ENCODE measurements around the gene FOXK1. TPM values are rescaled to one million over a fixed set of nuclear protein-coding genes. Genes with fewer than 3 reads are reported as not detected.

Gene FOXK1
- total RNA-seq, 2 experiments from 2014 or later: 30.0 to 33.9 TPM

DNA sequence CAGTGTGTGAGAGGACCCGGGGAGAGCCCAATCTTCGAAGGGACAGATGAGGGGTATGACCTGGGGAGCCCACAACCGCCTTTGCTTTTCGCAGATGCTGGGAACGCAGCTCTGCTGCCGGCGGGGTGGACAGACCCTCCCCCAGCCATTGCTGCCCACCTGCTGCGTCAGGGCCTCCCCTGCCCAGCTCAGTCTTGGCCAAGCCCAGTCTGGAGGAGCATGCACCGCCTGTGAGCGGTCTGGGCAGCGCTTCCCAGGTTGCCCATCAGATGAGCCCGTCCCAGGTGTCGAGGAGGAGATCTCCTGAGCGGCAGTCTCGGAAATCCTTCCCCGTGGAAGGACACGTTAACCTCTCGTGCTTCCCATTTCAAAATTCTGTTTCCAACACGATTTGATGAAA, 76.0 kb downstream of the FOXK1 start:
- Mint-ChIP-seq H3K4me1 (peaks cover 8% of the 10 kb centered on the region), H3K27me3 (no peaks in the 10 kb centered on the region), H3K27ac (no peak overlapping the region), H3K4me3 (no peak overlapping the region), H3K36me3 (ENCODE audit: low read depth) (peaks cover 30% of the 10 kb centered on the region), H3K9me3 (ENCODE audit: low read depth) (no peaks in the 10 kb centered on the region)
- CTCF ChIA-PET: interaction anchor here (1.3 kb wide), 1 partner anchor 18 kb away, joined by 3 read pairs; no protein-coding TSS in a partner anchor
- intact Hi-C loops (cut with DNase I, micrococcal nuclease): no loop called here
- DNase-seq: no peak
- POLR2A ChIA-PET: no interaction called here
- ATAC-seq: no peak

DNA sequence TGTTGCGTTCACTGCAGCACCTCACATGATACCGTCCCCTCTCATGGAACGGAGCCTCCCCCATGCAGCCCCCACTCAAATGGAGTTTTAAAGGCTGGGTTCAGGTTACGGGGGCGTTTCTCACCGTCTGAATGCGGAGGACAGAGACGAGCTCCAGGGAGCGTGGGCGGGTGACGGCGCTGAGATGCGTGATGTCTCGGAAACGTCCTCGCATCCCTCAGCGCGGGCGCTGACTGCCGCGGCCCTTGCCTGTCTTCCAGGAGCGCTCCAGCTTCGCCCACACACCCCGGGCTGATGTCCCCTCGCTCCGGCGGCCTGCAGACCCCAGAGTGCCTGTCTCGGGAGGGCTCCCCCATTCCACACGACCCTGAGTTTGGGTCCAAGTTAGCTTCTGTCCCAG, 76.7 kb downstream of the FOXK1 start:
- Mint-ChIP-seq H3K4me1 (peaks cover 1% of the 10 kb centered on the region), H3K36me3 (ENCODE audit: low read depth) (peaks cover 30% of the 10 kb centered on the region), H3K4me3 (no peak overlapping the region), H3K27me3 (no peaks in the 10 kb centered on the region), H3K27ac (no peak overlapping the region), H3K9me3 (ENCODE audit: low read depth) (no peaks in the 10 kb centered on the region)
- DNase-seq (no peak), ATAC-seq (no peak)
- CTCF ChIA-PET: interaction anchor here (1.3 kb wide), 1 partner anchor 17 kb away, joined by 3 read pairs; no protein-coding TSS in a partner anchor
- intact Hi-C loops (cut with DNase I, micrococcal nuclease): no loop called here
- POLR2A ChIA-PET: no interaction called here

DNA sequence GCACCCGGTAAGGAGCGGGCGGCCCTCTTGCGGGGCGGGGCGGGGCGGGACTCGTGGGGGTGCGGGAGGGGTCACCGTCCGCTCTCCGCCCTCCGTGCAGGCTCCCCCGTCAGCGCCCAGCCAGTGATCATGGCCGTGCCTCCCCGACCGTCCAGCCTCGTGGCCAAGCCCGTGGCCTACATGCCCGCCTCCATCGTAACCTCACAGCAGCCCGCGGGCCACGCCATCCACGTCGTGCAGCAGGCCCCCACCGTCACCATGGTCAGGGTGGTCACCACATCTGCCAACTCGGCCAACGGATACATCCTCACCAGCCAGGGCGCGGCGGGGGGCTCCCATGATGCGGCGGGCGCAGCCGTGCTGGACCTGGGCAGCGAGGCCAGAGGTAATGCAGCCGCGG, 77.1 kb downstream of the FOXK1 start:
- peaks cover 30% of the 10 kb centered on the region for H3K36me3 Mint-ChIP-seq (ENCODE audit: low read depth)
- POLR2A ChIA-PET: no interaction called here
- H3K4me3 Mint-ChIP-seq: no peak overlapping the region
- no peaks in the 10 kb centered on the region for H3K27me3 Mint-ChIP-seq
- intact Hi-C loops (cut with DNase I, micrococcal nuclease): no loop called here
- DNase-seq: no peak
- H3K27ac Mint-ChIP-seq: no peak overlapping the region
- H3K9me3 Mint-ChIP-seq (ENCODE audit: low read depth): no peaks in the 10 kb centered on the region
- no peak for ATAC-seq
- CTCF ChIA-PET: interaction anchor here (1.3 kb wide), 1 partner anchor 17 kb away, joined by 3 read pairs; no protein-coding TSS in a partner anchor
- no peaks in the 10 kb centered on the region for H3K4me1 Mint-ChIP-seq

DNA sequence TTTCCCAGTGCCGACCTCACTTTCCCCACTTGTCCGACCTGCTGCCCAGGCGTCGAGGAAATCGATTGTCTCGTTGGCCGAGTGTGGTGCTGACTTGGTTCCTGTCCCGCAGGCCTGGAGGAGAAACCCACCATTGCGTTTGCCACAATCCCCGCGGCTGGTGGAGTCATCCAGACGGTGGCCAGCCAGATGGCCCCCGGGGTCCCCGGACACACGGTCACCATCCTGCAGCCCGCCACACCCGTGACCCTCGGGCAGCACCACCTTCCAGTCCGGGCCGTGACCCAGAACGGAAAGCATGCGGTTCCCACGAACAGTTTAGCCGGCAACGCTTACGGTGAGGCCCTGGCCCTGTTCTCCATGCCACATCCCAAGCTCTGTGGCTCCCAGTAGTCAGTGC, 78.9 kb downstream of the FOXK1 start:
- peaks cover 22% of the 10 kb centered on the region for H3K36me3 Mint-ChIP-seq (ENCODE audit: low read depth)
- H3K4me1 Mint-ChIP-seq: no peaks in the 10 kb centered on the region
- no peaks in the 10 kb centered on the region for H3K9me3 Mint-ChIP-seq (ENCODE audit: low read depth)
- no peak overlapping the region for H3K27ac Mint-ChIP-seq
- intact Hi-C loops (cut with DNase I, micrococcal nuclease): no loop called here
- H3K4me3 Mint-ChIP-seq: no peak overlapping the region
- H3K27me3 Mint-ChIP-seq: no peaks in the 10 kb centered on the region
- POLR2A ChIA-PET: no interaction called here
- ATAC-seq (no peak), DNase-seq (no peak)
- CTCF ChIA-PET: no interaction called here

DNA sequence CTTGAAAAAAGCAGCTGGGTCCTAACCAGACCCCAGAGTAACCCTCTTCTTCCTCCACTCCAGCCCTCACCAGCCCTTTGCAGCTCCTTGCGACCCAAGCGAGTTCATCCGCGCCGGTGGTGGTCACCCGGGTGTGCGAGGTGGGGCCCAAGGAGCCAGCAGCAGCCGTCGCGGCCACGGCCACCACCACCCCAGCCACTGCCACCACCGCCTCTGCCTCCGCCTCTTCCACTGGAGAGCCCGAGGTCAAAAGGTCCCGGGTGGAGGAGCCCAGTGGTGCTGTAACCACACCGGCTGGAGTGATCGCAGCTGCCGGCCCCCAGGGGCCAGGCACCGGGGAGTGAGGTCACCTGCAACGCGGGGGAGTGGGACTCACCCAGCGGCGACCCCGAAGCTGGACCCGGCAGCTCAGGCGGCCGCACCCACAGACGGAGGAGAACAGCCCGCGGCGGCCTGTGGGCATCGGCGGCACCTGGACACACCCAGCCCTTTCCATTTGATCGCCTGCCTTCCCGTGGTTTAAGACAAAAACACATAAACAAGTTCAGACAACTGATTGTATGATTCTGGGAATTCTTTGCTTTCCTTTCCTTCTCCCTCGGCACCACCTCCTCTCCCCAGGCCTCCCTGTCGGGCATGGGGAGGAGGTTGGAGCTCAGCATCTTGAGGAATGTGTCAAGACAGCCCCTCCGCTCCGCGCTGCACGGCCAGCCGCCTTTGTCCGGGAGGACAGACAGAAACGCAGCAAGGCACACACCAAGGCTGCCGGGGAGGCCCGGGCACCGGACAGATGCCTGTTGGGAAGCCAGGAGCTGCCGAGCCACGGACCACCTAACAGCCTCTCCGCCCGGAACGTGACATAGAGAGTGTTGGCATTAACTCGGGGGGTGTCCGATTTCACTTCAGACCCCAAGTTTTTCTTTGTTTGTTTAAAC, 80.3 kb downstream of the FOXK1 start:
- no peak overlapping the region for H3K27ac Mint-ChIP-seq
- H3K36me3 Mint-ChIP-seq (ENCODE audit: low read depth): peaks cover 19% of the 10 kb centered on the region
- no peaks in the 10 kb centered on the region for H3K9me3 Mint-ChIP-seq (ENCODE audit: low read depth)
- no peaks in the 10 kb centered on the region for H3K4me1 Mint-ChIP-seq
- DNase-seq (no peak), ATAC-seq (no peak)
- ChIA-PET CTCF (no interaction called here), POLR2A (no interaction called here)
- H3K27me3 Mint-ChIP-seq: no peaks in the 10 kb centered on the region
- peak overlapping the region; percentile 19 for H3K4me3 Mint-ChIP-seq
- intact Hi-C loops (cut with DNase I, micrococcal nuclease): no loop called here

DNA sequence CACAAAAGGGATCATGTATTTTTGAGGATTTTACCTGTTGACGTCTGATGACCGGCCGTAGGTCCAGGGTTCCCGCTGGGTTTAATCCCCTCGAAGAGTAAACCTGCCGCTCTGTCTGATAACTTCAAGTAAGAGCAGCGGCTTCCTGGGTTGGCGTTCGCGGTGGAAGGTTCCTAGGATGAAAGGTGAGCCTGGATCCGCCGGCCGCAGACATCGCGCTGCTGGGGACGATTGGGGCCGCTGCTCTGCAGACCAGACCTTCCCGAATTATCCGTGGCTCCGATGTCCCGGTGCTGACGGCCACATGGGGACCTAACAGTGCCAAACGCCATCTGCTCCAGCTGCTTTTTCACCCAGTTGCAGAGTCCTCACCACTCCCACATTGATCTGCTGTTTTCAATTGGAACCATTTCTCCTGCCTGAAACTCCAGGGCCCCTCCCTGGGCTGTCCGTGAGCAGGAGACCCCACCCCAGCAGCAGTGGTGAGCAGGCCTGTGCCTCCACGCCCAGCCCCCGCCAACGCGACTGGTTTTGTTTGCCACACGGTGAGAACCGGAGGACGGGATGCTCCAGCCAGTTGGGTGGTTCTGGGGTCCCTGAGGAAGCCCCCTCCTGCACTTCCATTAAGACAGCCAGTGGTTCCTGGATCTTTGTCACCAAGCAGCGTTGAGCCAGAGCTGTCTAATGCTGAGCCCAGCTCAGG, 81.1 kb downstream of the FOXK1 start:
- CTCF ChIA-PET: interaction anchor here (0.7 kb wide), 1 partner anchor 29 kb away, joined by 3 read pairs; no protein-coding TSS in a partner anchor

DNA sequence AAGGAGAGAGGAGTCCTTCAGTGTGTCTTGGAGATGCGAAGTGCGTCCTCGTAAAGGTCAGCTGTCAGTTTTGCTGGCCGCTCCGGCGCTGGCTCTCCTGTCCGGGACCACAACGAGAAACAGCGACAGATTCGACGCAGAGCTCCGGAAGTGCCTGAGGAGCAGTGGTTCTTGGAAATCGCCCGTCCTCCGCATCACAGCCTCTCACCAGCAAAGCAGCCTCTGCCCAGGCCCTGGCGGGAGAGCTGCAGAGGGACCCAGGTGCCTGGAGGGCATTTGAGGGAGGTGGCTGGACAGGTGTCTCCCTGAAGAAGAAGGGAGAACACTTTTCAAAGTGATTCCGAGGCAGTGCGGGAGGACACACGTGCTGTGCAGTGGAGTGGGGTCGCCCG, 81.7 kb downstream of the FOXK1 start:
- Mint-ChIP-seq H3K27ac (no peak overlapping the region), H3K4me3 (no peak overlapping the region), H3K36me3 (ENCODE audit: low read depth) (peaks cover 18% of the 10 kb centered on the region), H3K9me3 (ENCODE audit: low read depth) (no peaks in the 10 kb centered on the region), H3K4me1 (no peaks in the 10 kb centered on the region), H3K27me3 (no peaks in the 10 kb centered on the region)
- DNase-seq (no peak), ATAC-seq (no peak)
- intact Hi-C loops (cut with DNase I, micrococcal nuclease): no loop called here
- POLR2A ChIA-PET: interaction anchor here (0.6 kb wide), 1 partner anchor 9 kb away, joined by 4 read pairs; no protein-coding TSS in a partner anchor
- CTCF ChIA-PET: interaction anchor here (0.7 kb wide), 1 partner anchor 28 kb away, joined by 3 read pairs; no protein-coding TSS in a partner anchor

More for the DNA sequence above, 81.1 kb downstream of the FOXK1 start:
- POLR2A ChIA-PET: no interaction called here
- H3K27ac Mint-ChIP-seq: no peak overlapping the region
- H3K4me1 Mint-ChIP-seq: no peaks in the 10 kb centered on the region
- H3K9me3 Mint-ChIP-seq (ENCODE audit: low read depth): no peaks in the 10 kb centered on the region
- peaks cover 19% of the 10 kb centered on the region for H3K36me3 Mint-ChIP-seq (ENCODE audit: low read depth)
- DNase-seq: no peak
- no peaks in the 10 kb centered on the region for H3K27me3 Mint-ChIP-seq
- intact Hi-C loops (cut with DNase I, micrococcal nuclease): no loop called here
- no peak overlapping the region for H3K4me3 Mint-ChIP-seq
- ATAC-seq: no peak

DNA sequence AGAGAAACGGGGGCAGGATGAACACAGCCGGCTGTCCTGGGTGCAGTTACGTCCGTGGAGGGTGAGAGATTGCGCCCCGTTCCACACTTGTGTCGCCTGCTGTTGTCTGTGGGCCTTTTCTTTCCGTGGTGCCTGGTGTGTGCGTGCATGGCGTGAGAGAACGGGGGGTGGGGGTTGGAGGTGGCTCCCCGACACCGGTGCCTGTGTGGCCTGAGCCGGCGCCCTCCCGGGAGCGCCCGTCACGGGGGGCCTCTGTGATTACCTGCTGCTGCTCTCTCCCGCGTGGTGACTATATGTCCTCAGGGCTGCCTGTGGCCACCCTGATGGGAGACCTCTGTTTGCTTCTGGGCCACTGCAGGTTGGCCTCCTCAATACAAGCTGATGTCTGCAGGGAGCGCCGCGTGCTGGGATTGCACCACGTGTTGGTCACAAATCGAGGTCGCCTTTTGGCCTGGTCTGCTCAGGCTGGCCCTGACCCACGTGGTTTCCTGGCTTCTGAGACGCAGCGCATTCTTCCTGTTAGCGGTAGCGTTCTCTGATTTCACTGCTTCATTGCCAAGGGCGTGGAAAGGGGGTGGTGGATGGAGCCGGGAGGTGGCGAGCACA, 82.4 kb downstream of the FOXK1 start:
- Mint-ChIP-seq H3K36me3 (ENCODE audit: low read depth) (peaks cover 17% of the 10 kb centered on the region), H3K27ac (no peak overlapping the region), H3K4me1 (no peaks in the 10 kb centered on the region), H3K9me3 (ENCODE audit: low read depth) (no peaks in the 10 kb centered on the region), H3K27me3 (no peaks in the 10 kb centered on the region), H3K4me3 (no peak overlapping the region)
- POLR2A ChIA-PET: interaction anchor here (0.6 kb wide), 1 partner anchor 9 kb away, joined by 4 read pairs; no protein-coding TSS in a partner anchor
- DNase-seq (no peak), ATAC-seq (no peak)
- intact Hi-C loops (cut with DNase I, micrococcal nuclease): no loop called here
- CTCF ChIA-PET: no interaction called here

DNA sequence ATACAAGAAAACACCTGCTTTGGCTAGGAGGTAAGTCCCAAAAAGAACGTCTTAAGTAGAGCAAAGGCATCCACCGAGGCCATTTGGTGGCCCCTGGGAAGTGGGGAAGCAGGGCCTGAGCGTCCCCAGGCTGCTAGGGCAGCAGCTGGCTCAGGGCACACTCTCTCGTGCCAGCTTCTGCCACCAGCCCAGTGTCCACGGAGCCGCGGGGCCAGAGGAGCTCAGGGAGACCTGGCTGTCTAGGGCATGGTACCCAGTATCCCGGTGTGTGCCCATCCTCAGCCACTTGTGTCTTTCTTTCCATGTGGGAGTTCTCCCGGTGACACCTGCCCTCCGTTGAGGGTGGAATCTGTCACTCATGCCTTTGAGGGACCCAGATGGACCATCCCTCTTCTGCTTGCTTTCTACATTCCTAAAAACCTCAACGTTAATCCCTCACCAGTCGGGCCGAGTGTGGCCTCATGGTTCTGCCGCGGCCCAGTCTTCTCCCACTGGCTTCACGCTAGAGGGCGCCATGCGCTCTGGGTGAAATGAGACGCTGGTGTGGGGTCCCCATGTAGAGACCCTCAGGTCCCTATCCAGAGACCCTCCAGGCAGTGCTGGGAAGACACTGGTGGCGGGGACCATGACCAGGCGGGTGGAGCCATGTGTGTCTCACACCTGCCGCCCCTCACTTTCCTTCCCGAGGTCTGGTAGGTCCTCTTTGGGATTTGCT, 83.8 kb downstream of the FOXK1 start:
- no peak for DNase-seq
- no peaks in the 10 kb centered on the region for H3K9me3 Mint-ChIP-seq (ENCODE audit: low read depth)
- CTCF ChIA-PET: interaction anchor here (1.0 to 1.1 kb wide), 2 partner anchors 11 to 135 kb away, joined by 4 read pairs; no protein-coding TSS in a partner anchor
- POLR2A ChIA-PET: no interaction called here
- peaks cover 13% of the 10 kb centered on the region for H3K36me3 Mint-ChIP-seq (ENCODE audit: low read depth)
- ATAC-seq: no peak
- intact Hi-C loops (cut with DNase I, micrococcal nuclease): no loop called here
- no peaks in the 10 kb centered on the region for H3K27me3 Mint-ChIP-seq
- no peak overlapping the region for H3K27ac Mint-ChIP-seq
- peaks cover 2% of the 10 kb centered on the region for H3K4me1 Mint-ChIP-seq
- no peak overlapping the region for H3K4me3 Mint-ChIP-seq

DNA sequence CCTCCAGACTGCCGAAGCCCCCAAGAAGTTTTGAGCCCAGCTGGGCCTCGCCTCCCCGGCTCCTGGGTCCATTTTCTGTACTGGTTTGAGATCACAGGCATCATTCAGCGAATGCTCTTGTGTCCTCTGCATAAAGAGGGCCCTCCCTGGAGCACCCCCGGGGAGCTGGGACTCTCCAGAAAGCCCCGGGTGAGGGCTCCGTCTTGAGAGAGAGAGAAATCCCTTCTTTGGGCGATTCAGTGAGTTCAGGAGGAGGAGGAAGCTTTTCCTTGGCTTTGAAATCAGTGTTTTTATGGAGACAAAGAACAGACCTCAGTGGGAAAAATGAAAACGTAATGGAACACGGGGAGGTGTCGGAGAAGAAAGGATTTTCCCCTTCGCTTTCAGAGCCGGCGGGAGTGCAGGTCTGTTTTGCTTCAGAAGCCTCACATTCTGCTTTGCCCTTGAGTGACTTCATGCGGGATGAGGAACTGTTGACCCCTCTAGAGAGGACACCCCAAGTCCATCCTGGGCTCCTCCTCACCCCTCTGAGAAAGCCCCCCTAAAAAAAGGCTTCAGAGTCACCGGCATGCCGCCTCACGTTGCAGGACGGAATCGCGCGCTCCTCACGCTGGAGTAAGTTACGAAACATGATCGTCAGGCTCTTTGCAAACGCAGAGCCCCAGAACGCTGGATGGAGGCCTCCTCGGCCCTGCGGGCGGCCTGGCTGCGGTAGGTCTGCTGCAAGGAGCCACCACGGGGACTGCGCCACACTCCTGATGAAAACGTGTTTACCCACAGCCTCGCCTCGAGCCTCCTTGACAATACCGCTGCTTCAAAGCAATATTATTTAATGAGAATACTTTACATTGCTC, 84.8 kb downstream of the FOXK1 start:
- Mint-ChIP-seq H3K9me3 (ENCODE audit: low read depth) (no peaks in the 10 kb centered on the region), H3K27me3 (no peaks in the 10 kb centered on the region), H3K27ac (no peak overlapping the region), H3K4me1 (peaks cover 2% of the 10 kb centered on the region), H3K36me3 (ENCODE audit: low read depth) (peaks cover 9% of the 10 kb centered on the region), H3K4me3 (no peak overlapping the region)
- ChIA-PET POLR2A (no interaction called here), CTCF (interaction anchor here (1.1 kb wide), 1 partner anchor 12 kb away, joined by 4 read pairs; no protein-coding TSS in a partner anchor)
- DNase-seq (no peak), ATAC-seq (no peak)
- intact Hi-C loops (cut with DNase I, micrococcal nuclease): no loop called here

All from activated CD4-positive, alpha-beta T cell treated with anti-CD3 and anti-CD28 coated beads for 36 hours (primary cell).